ENCODE results near the gene UROS.

Gene UROS

DNA sequence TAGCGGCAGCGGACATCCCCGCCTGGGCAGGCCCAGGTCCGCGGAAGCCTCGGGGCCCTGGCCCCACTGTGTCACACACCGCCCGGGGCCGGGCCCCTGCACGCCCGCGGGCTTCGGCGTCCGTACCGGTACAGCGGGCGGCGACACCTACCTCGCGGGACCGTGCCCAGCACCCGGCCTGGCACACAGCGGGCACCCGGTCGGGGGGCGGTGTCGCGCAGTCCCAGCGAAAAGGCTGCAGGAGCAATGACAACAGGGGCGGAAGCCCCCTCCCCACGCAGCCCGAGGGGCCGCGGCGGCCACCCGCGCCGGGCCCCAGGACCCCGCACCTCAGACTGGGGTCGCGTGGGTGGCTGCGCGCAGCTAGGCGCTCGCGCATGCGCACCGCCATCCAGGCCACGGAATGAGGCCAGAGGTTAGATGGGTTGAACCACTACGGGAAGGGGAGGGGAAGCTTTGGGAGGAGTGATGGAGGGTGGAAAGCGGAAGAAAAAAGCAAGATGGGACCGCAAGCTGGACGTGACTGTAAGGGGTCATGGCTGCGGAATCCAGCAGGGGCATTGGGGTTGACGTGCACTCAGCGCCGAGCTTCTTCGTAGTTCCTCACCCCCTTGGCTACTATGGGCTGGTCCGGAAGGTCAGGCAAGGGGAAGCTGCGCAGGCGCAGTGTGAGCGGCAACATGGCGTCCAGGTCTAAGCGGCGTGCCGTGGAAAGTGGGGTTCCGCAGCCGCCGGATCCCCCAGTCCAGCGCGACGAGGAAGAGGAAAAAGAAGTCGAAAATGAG, at the start of gene UROS, which contains the start of gene BCCIP:
UROS (minus strand) TSS at position 381 of the 785 bp plus-strand sequence. CDS start 6,759 bp downstream, outside the sequence.
BCCIP (plus strand) TSS at position 669 of the 785 bp plus-strand sequence; CDS start at position 681, 12 bp downstream.
- peak within 1 kb of the TSS; percentile 97 for H3K9ac ChIP-seq (ENCODE audit: low read depth, low read length)
- H3K4me3 ChIP-seq (ENCODE audit: low read length): peak within 1 kb of the TSS; percentile 98
- H3K36me3 ChIP-seq (ENCODE audit: insufficient read depth, low read depth, low read length): peaks cover 34% of the 10 kb centered on the region
- H3K27me3 ChIP-seq (ENCODE audit: insufficient read depth, low read length): no peaks in the 10 kb centered on the region
- H3K9me3 ChIP-seq (ENCODE audit: insufficient read depth, low read depth, low read length): no peaks in the 10 kb centered on the region
- H3K4me1 ChIP-seq (ENCODE audit: insufficient read depth, low read length): peaks cover 10% of the 10 kb centered on the region
- H3K27ac ChIP-seq (ENCODE audit: low read length): peak within 1 kb of the TSS; percentile 93

DNA sequence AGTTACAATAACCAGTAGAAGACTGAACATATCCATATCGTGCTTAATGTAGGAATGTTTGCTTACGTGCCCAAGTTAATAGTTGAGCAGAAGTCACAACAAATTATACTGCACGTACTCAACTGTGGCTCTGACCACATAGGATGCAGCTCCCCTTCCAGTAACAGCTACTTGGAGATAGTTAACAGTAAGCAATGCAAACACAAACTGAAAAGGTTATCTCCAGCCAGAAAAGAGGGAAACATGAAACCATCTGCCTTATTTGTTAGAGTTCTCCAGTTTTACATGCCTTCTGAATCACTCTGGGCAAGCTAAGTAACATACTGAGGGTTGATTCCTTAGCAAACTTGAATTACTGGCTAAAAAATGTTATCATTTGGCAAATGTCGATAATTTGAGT, 48.3 kb upstream of the UROS start:
- H3K27me3 ChIP-seq (ENCODE audit: insufficient read depth, low read length): no peaks in the 10 kb centered on the region
- H3K9me3 ChIP-seq (ENCODE audit: insufficient read depth, low read depth, low read length): peaks cover 10% of the 10 kb centered on the region
- H3K9ac ChIP-seq (ENCODE audit: low read depth, low read length): no peak overlapping the region
- H3K27ac ChIP-seq (ENCODE audit: low read length): no peak overlapping the region
- no peak overlapping the region for H3K4me3 ChIP-seq (ENCODE audit: low read length)
- H3K4me1 ChIP-seq (ENCODE audit: insufficient read depth, low read length): no peaks in the 10 kb centered on the region
- H3K36me3 ChIP-seq (ENCODE audit: insufficient read depth, low read depth, low read length): peaks cover 24% of the 10 kb centered on the region

DNA sequence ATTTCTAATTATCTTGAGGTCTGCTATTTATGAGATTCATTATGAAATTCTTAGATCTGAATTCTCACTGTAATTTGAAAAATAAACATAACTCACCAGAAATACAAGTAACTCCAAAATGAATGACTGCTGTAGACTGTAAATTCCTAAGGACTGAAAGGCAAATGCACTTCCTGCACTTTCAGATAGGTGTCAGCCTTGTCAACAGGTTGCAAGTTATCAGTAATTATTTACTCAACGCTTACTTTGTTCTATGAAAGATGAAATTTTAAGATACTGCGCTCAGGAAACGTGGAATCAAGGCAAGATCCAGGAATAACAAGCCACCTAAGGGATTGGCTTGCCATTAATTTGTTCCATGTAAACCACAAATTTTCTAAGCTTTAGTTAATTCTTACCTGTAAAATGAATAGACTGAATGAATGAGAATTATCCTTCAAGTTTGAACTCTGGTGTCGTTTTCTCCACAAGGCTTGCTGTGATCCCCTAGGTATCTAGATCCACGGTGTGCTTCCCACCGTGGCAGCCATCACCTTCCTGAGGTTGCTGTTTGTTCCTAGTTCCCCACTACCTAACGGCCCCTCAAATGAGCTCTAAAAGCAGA, 45.4 kb upstream of the UROS start:
- H3K4me1 ChIP-seq (ENCODE audit: insufficient read depth, low read length): no peaks in the 10 kb centered on the region
- no peaks in the 10 kb centered on the region for H3K9me3 ChIP-seq (ENCODE audit: insufficient read depth, low read depth, low read length)
- H3K27ac ChIP-seq (ENCODE audit: low read length): no peak overlapping the region
- no peak overlapping the region for H3K4me3 ChIP-seq (ENCODE audit: low read length)
- peaks cover 18% of the 10 kb centered on the region for H3K36me3 ChIP-seq (ENCODE audit: insufficient read depth, low read depth, low read length)
- no peaks in the 10 kb centered on the region for H3K27me3 ChIP-seq (ENCODE audit: insufficient read depth, low read length)
- H3K9ac ChIP-seq (ENCODE audit: low read depth, low read length): no peak overlapping the region

DNA sequence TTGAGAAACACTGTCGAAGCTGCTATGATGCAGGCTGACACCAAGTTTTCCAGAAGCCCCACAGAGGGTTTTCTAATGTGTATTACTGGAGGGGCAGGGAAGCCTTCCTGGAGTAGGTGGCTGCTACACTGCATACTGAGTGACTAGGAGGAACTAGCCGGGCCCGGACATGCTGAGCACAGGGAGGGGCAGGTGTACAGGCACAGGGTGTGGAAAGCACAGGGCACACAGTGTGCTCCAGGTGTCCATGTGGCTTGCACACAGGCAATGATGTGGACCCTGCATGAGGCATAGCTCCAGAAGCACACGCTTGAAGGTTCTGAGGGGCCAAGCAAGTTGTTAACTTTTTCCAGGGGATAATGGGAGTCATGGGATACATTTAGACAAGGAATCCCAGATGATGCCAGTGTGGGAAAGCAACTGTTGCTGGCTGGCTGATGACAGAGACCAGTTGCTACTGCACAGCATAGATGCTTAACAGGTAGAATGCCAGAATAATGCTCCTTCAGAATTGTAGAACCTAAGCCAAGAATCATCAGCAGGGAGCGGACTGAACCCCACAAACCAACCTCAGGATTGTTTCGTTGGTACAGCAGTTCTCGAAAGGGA, 43.5 kb upstream of the UROS start:
- no peaks in the 10 kb centered on the region for H3K4me1 ChIP-seq (ENCODE audit: insufficient read depth, low read length)
- no peaks in the 10 kb centered on the region for H3K27me3 ChIP-seq (ENCODE audit: insufficient read depth, low read length)
- H3K27ac ChIP-seq (ENCODE audit: low read length): no peak overlapping the region
- H3K9ac ChIP-seq (ENCODE audit: low read depth, low read length): no peak overlapping the region
- H3K36me3 ChIP-seq (ENCODE audit: insufficient read depth, low read depth, low read length): peaks cover 18% of the 10 kb centered on the region
- no peak overlapping the region for H3K4me3 ChIP-seq (ENCODE audit: low read length)
- H3K9me3 ChIP-seq (ENCODE audit: insufficient read depth, low read depth, low read length): no peaks in the 10 kb centered on the region

DNA sequence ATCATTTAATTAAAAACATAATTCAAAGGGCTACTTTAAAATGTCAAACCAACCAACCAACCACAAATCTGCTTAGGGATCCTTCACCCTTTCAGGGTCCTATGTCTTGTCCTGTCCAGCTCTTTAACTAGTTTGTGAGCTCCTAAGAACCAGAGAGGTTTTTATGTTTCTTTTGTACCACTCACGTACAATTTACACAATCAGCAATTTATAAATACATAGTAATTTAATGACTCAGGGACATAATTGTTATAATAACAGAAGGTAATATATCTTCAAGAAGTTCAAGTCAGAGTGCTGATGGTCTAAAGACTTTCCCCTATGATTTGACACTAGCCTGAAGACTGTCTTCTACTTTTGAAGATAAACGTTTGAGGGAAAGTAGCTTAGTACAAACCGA, 42.1 kb upstream of the UROS start:
- Histone ChIP-seq H3K36me3 (ENCODE audit: insufficient read depth, low read depth, low read length) (peaks cover 18% of the 10 kb centered on the region), H3K4me3 (ENCODE audit: low read length) (no peak overlapping the region), H3K4me1 (ENCODE audit: insufficient read depth, low read length) (no peaks in the 10 kb centered on the region), H3K9me3 (ENCODE audit: insufficient read depth, low read depth, low read length) (no peaks in the 10 kb centered on the region), H3K9ac (ENCODE audit: low read depth, low read length) (no peak overlapping the region), H3K27ac (ENCODE audit: low read length) (no peak overlapping the region), H3K27me3 (ENCODE audit: insufficient read depth, low read length) (no peaks in the 10 kb centered on the region)

DNA sequence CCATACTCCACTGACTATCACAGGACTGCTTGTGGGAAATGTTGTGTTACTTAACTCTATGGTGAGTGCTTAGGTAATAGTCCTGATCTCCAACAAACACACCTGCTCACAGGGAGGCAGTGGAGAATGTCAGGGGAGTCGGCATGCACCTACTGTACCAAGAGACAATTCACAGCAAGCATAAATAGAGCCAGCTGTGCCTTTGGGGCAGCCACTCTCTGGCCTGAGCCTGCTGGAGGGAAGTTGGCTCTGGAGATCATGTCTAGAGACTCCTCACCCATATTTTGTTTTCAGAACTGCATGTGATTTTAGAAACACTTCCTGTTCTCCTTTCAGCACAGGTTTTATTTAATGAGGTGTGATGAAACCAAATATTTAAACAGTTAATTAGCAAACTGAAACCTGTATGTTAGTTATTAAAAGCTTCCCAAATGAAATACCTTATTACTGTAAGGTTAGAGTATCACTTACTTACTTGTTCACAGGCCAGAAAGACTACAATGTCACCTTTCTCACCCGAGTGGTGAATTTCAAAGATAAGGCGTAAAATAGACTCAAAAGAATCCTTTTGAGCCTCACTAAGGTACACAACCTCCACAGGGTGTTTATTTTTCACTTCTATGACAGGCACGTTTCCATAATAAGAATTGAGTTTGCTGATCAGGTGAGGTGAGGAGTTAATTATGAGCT, 36.2 kb upstream of the UROS start:
- no peak overlapping the region for H3K9ac ChIP-seq (ENCODE audit: low read depth, low read length)
- H3K9me3 ChIP-seq (ENCODE audit: insufficient read depth, low read depth, low read length): no peaks in the 10 kb centered on the region
- H3K4me3 ChIP-seq (ENCODE audit: low read length): no peak overlapping the region
- no peak overlapping the region for H3K27ac ChIP-seq (ENCODE audit: low read length)
- H3K4me1 ChIP-seq (ENCODE audit: insufficient read depth, low read length): no peaks in the 10 kb centered on the region
- H3K27me3 ChIP-seq (ENCODE audit: insufficient read depth, low read length): no peaks in the 10 kb centered on the region
- H3K36me3 ChIP-seq (ENCODE audit: insufficient read depth, low read depth, low read length): peaks cover 13% of the 10 kb centered on the region; the same call in 1 of the 2 replicates

DNA sequence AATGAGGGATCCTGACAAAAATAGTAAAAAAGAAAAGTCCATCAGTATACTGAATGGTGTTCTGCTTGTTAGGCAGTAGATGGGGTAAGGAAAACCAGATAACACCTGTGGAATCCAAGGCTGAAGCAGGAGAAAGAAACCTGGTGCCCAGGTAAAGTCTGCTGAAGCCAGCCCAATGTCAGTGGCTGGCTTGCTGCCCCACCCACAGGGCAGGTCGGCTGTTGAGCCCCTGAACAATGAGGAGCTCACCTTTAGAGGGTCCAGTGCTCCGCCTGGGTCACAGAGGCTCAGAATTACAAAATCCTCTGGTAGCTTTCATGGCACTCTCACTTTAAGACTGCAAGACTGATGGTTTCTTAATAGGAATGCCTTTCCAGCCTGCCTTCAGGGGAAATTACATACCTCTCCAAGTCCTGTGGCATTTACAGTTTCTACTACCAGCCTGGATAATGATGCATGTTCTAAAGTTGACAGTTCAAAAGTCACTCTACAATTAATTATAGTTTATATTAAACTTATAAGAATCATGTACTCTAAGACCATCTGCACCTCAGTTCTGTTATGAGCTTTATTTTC, 34.2 kb upstream of the UROS start:
- H3K36me3 ChIP-seq (ENCODE audit: insufficient read depth, low read depth, low read length): peaks cover 26% of the 10 kb centered on the region
- H3K9me3 ChIP-seq (ENCODE audit: insufficient read depth, low read depth, low read length): no peaks in the 10 kb centered on the region
- H3K4me3 ChIP-seq (ENCODE audit: low read length): no peak overlapping the region

DNA sequence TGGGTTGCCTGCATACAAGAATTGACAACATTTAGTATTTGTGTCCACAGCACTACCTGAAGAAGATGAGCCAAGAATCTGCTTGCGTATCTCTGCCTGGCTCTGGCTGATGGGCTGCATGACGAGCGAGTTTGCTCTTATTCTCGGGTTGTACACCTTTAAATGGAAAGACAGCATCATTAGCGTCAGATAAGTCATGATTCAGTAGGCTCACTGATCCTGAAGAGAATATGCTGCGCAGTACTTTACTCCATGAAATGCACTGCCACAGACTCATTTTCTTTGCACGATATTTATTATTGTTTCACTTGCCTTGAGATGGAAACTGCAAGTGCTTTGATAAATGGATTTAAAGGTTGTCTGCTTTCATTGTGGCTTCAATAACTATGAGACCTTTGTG, 29.4 kb upstream of the UROS start:
- Histone ChIP-seq H3K27me3 (ENCODE audit: insufficient read depth, low read length) (no peaks in the 10 kb centered on the region), H3K9me3 (ENCODE audit: insufficient read depth, low read depth, low read length) (no peaks in the 10 kb centered on the region), H3K27ac (ENCODE audit: low read length) (no peak overlapping the region), H3K36me3 (ENCODE audit: insufficient read depth, low read depth, low read length) (peaks cover 30% of the 10 kb centered on the region), H3K4me3 (ENCODE audit: low read length) (no peak overlapping the region), H3K4me1 (ENCODE audit: insufficient read depth, low read length) (no peaks in the 10 kb centered on the region), H3K9ac (ENCODE audit: low read depth, low read length) (no peak overlapping the region)

More for the DNA sequence above, 34.2 kb upstream of the UROS start:
- Histone ChIP-seq H3K9ac (ENCODE audit: low read depth, low read length) (no peak overlapping the region), H3K27ac (ENCODE audit: low read length) (no peak overlapping the region), H3K27me3 (ENCODE audit: insufficient read depth, low read length) (no peaks in the 10 kb centered on the region), H3K4me1 (ENCODE audit: insufficient read depth, low read length) (no peaks in the 10 kb centered on the region)

DNA sequence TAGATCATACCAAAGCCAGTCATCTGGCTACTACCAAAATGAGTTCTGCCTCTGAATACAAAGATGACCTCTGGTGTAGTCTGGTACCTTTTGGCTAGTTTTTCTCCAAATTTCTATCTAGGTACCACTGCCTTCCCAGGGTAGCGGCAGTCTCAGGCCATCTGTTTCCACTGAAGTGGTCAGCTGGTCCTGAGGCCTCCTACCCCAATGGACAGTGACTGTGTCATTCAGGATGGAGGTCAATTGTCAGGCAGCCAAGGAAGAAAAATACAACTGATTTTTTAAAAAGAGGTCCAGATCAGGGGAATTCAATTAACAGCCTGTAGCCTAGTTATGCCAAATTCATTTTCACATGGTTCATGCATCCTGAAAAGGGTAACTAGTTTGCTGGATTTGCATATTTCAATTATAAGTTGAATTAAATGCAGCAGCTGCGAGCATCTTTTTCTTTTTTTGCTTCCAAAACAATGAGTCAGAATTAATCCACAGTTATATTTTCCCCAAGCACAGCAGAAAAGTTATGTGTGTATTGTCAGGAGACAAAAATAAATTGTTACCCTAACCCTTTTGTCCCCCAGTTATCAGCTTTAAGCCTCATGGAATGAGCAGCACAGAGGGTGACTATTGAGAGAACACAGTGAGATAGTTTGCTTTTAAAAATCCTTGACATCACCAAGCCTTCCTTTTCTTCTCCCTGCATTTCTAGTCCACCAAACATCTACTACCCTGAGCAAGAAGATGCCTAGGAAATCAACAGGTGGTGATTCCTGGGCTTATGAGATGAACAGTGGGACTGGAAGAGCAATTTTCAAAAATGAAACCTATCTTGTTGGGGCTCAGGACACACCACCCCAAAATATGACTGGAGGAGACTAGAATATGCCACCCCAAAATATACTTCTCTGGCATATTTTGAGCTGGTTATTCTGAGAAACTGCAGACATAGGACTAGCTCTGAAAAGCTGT, 28.0 kb upstream of the UROS start:
- no peaks in the 10 kb centered on the region for H3K4me1 ChIP-seq (ENCODE audit: insufficient read depth, low read length)
- H3K36me3 ChIP-seq (ENCODE audit: insufficient read depth, low read depth, low read length): peaks cover 34% of the 10 kb centered on the region

DNA sequence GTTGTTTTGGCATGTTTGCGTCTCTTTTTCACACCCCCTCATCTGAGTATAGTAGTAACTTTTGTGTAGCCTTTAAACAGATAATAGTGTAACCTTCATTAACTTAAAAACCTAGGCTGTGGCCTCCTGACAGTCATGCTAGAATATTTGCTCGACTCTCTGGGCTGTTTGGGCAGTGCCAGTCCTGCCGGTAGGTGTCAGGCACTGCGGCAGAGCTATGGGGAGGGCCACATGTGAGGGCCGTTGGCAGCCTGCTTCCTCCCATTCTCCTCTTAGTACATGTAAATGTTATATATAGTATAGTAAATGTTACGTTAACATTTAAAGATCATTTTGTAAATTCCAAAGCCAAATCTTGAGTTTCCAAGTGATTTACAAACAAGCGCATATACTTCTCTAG, 26.4 kb upstream of the UROS start:
- H3K9me3 ChIP-seq (ENCODE audit: insufficient read depth, low read depth, low read length): no peaks in the 10 kb centered on the region
- no peak overlapping the region for H3K4me3 ChIP-seq (ENCODE audit: low read length)
- no peaks in the 10 kb centered on the region for H3K4me1 ChIP-seq (ENCODE audit: insufficient read depth, low read length)
- no peaks in the 10 kb centered on the region for H3K27me3 ChIP-seq (ENCODE audit: insufficient read depth, low read length)
- H3K9ac ChIP-seq (ENCODE audit: low read depth, low read length): no peak overlapping the region
- H3K36me3 ChIP-seq (ENCODE audit: insufficient read depth, low read depth, low read length): peaks cover 34% of the 10 kb centered on the region
- H3K27ac ChIP-seq (ENCODE audit: low read length): no peak overlapping the region

More for the DNA sequence above, 28.0 kb upstream of the UROS start:
- Histone ChIP-seq H3K27me3 (ENCODE audit: insufficient read depth, low read length) (no peaks in the 10 kb centered on the region), H3K4me3 (ENCODE audit: low read length) (no peak overlapping the region), H3K9me3 (ENCODE audit: insufficient read depth, low read depth, low read length) (no peaks in the 10 kb centered on the region), H3K27ac (ENCODE audit: low read length) (no peak overlapping the region), H3K9ac (ENCODE audit: low read depth, low read length) (no peak overlapping the region)

Data from iPS-20b (cell line).